HEK293 (cell line): ENCODE measurements around the gene PTGER3.

ENCODE experiments used
- CTCF ChIA-PET: fragments of 350-600 bp; formaldehyde crosslinking; extraction: SDS; loops from one replicate; lab custom pipeline; 2021; ENCODE audit warnings: antibody characterized with exemption; lab: Yijun Ruan, JAX
- POLR2A ChIA-PET: fragments of 300-600 bp; formaldehyde crosslinking; extraction: SDS; loops from one replicate; lab custom pipeline; 2020; ENCODE audit warnings: antibody characterized with exemption, inconsistent platforms; lab: Yijun Ruan, JAX
- H3K27ac ChIP-seq: fragments of 200-500 bp; sonication (Bioruptor generic); 2 replicates; pipeline ENCODE4 v1.5.1; 2014; ENCODE audit warnings: low read depth, low read length, control low read depth, inconsistent platforms; ENCODE audit errors: extremely low read depth
- H3K36me3 ChIP-seq, 2 experiments: fragments of 200-500 bp in 1 of 2; sonication (Bioruptor generic) in 1 of 2; 1 replicate in 1 of 2; 2 replicates in 1 of 2; pipeline ENCODE4 v1.5.1; 2014 to 2017; ENCODE audit warnings: inconsistent platforms in 2 of 2, low read length in 2 of 2; ENCODE audit not compliant: control insufficient read depth in 2 of 2, insufficient read depth in 1 of 2
- H3K4me1 ChIP-seq: fragments of 200-500 bp; sonication (Bioruptor generic); 2 replicates; pipeline ENCODE4 v1.5.1; 2014; ENCODE audit warnings: mild to moderate bottlenecking, low read length, inconsistent platforms; ENCODE audit not compliant: control insufficient read depth, insufficient read depth
- H3K4me3 ChIP-seq: 2 replicates; pipeline ENCODE4 v1.5.1; 2011; ENCODE audit warnings: low read depth, mild to moderate bottlenecking, control low read depth, low read length, moderate library complexity
- H3K9me3 ChIP-seq: fragments of 200-500 bp; sonication (Bioruptor generic); 2 replicates; pipeline ENCODE4 v1.5.1; 2014; ENCODE audit warnings: low read depth, low read length, inconsistent platforms; ENCODE audit not compliant: control insufficient read depth, insufficient read depth
- BCL11B ChIP-seq: fragments of 450-650 bp; formaldehyde crosslinking; IDR thresholded peaks from 2 replicates; pipeline ENCODE4 v1.5.1; 2016; ENCODE audit warnings: low read depth, missing biosample characterization, missing genetic modification characterization
- GLIS2 ChIP-seq: fragments of 450-650 bp; formaldehyde crosslinking; IDR thresholded peaks from 2 replicates; pipeline ENCODE4 v1.5.1; 2016; ENCODE audit warnings: missing biosample characterization, missing genetic modification characterization
- KLF1 ChIP-seq: fragments of 450-650 bp; formaldehyde crosslinking; IDR thresholded peaks from 2 replicates; pipeline ENCODE4 v1.5.1; 2016; ENCODE audit warnings: missing biosample characterization, missing genetic modification characterization
- KLF7 ChIP-seq: fragments of 450-650 bp; formaldehyde crosslinking; IDR thresholded peaks from 2 replicates; pipeline ENCODE4 v1.5.1; 2016; ENCODE audit warnings: missing biosample characterization, missing genetic modification characterization, borderline replicate concordance
- MEIS1 ChIP-seq: sonication (generic); formaldehyde crosslinking; IDR thresholded peaks from 2 replicates; pipeline ENCODE4 v1.8.1; 2022; ENCODE audit warnings: missing genetic modification reagents, mild to moderate bottlenecking, borderline replicate concordance
- SP2 ChIP-seq: fragments of 450-650 bp; formaldehyde crosslinking; IDR thresholded peaks from 2 replicates; pipeline ENCODE4 v1.5.1; 2016; ENCODE audit warnings: missing biosample characterization, missing genetic modification characterization
- TCF7L2 ChIP-seq: IDR thresholded peaks from 2 replicates; pipeline ENCODE4 v1.6.1; 2011; ENCODE audit warnings: low read depth, mild to moderate bottlenecking, inconsistent platforms, low read length, moderate library complexity, borderline replicate concordance
- ZFHX2 ChIP-seq: fragments of 450-650 bp; formaldehyde crosslinking; conservative IDR thresholded peaks from 2 replicates; pipeline ENCODE4 v1.5.1; 2016; ENCODE audit warnings: missing biosample characterization, missing genetic modification characterization
- ZFP3 ChIP-seq: fragments of 450-650 bp; formaldehyde crosslinking; IDR thresholded peaks from 2 replicates; pipeline ENCODE4 v1.5.1; 2016; ENCODE audit warnings: low read depth, missing biosample characterization, missing genetic modification characterization
- ZNF114 ChIP-seq: fragments of 450-650 bp; formaldehyde crosslinking; IDR thresholded peaks from 2 replicates; pipeline ENCODE4 v1.5.0; 2017; ENCODE audit warnings: missing biosample characterization, missing genetic modification characterization
- ZNF140 ChIP-seq: fragments of 450-650 bp; formaldehyde crosslinking; IDR thresholded peaks from 2 replicates; pipeline ENCODE4 v1.5.1; 2016; ENCODE audit warnings: missing biosample characterization, missing genetic modification characterization
- ZNF155 ChIP-seq: fragments of 450-650 bp; formaldehyde crosslinking; IDR thresholded peaks from 2 replicates; pipeline ENCODE4 v1.5.1; 2016; ENCODE audit warnings: missing biosample characterization, missing genetic modification characterization
- ZNF169 ChIP-seq: fragments of 450-650 bp; formaldehyde crosslinking; IDR thresholded peaks from 2 replicates; pipeline ENCODE4 v1.5.1; 2016; ENCODE audit warnings: missing biosample characterization, missing genetic modification characterization
- ZNF175 ChIP-seq: fragments of 450-650 bp; formaldehyde crosslinking; IDR thresholded peaks from 2 replicates; pipeline ENCODE4 v1.5.1; 2016; ENCODE audit warnings: missing biosample characterization, missing genetic modification characterization
- ZNF211 ChIP-seq: fragments of 450-650 bp; formaldehyde crosslinking; IDR thresholded peaks from 2 replicates; pipeline ENCODE4 v1.5.1; 2016; ENCODE audit warnings: low read depth, missing biosample characterization, missing genetic modification characterization
- ZNF274 ChIP-seq, 2 experiments: fragments of 200-500 bp in 1 of 2; fragments of 450-650 bp in 1 of 2; sonication (Bioruptor generic) in 1 of 2; formaldehyde crosslinking in 1 of 2; IDR thresholded peaks; 2 replicates each; pipeline versions ENCODE4 v1.5.1 to v1.6.1; 2014 to 2016; ENCODE audit warnings: borderline replicate concordance in 1 of 2, inconsistent platforms in 1 of 2, low read length in 1 of 2, missing biosample characterization in 1 of 2, missing genetic modification characterization in 1 of 2
- ZNF311 ChIP-seq: fragments of 450-650 bp; formaldehyde crosslinking; IDR thresholded peaks from 2 replicates; pipeline ENCODE4 v1.5.1; 2017; ENCODE audit warnings: missing biosample characterization, missing genetic modification characterization, borderline replicate concordance
- ZNF341 ChIP-seq: fragments of 450-650 bp; formaldehyde crosslinking; IDR thresholded peaks from 2 replicates; pipeline ENCODE4; 2016; ENCODE audit warnings: low read depth, missing biosample characterization, missing genetic modification characterization
- ZNF37A ChIP-seq: fragments of 450-650 bp; IDR thresholded peaks from 2 replicates; pipeline ENCODE4 v1.5.1; 2018; ENCODE audit warnings: missing biosample characterization, missing genetic modification characterization
- ZNF433 ChIP-seq: fragments of 450-650 bp; formaldehyde crosslinking; IDR thresholded peaks from 2 replicates; pipeline ENCODE4 v1.5.1; 2016; ENCODE audit warnings: missing biosample characterization, missing genetic modification characterization, low read depth
- ZNF530 ChIP-seq: fragments of 450-650 bp; formaldehyde crosslinking; IDR thresholded peaks from 2 replicates; pipeline ENCODE4 v1.5.1; 2016; ENCODE audit warnings: low read depth, missing biosample characterization, missing genetic modification characterization
- ZNF610 ChIP-seq: fragments of 450-650 bp; formaldehyde crosslinking; IDR thresholded peaks from 2 replicates; pipeline ENCODE4 v1.5.1; 2016; ENCODE audit warnings: missing biosample characterization, missing genetic modification characterization, borderline replicate concordance
- ZNF747 ChIP-seq: fragments of 450-650 bp; formaldehyde crosslinking; IDR thresholded peaks from 2 replicates; pipeline ENCODE4 v1.5.1; 2016; ENCODE audit warnings: missing biosample characterization, missing genetic modification characterization
- ZNF777 ChIP-seq: fragments of 450-650 bp; formaldehyde crosslinking; IDR thresholded peaks from 2 replicates; pipeline ENCODE4 v1.5.1; 2017; ENCODE audit warnings: missing biosample characterization, missing genetic modification characterization, borderline replicate concordance
- ZNF837 ChIP-seq: fragments of 450-650 bp; formaldehyde crosslinking; IDR thresholded peaks from 2 replicates; pipeline ENCODE4 v1.5.1; 2016; ENCODE audit warnings: missing biosample characterization, missing genetic modification characterization
- ZSCAN16 ChIP-seq: fragments of 450-650 bp; formaldehyde crosslinking; IDR thresholded peaks from 2 replicates; pipeline ENCODE4 v1.5.1; 2016; ENCODE audit warnings: missing biosample characterization, missing genetic modification characterization
- ZXDB ChIP-seq: fragments of 450-650 bp; formaldehyde crosslinking; IDR thresholded peaks from 2 replicates; pipeline ENCODE4 v1.5.1; 2016; ENCODE audit warnings: missing biosample characterization, missing genetic modification characterization
- TF ChIP-seq, protein P1 (sequence below): fragments of 450-650 bp; formaldehyde crosslinking; IDR thresholded peaks from 2 replicates; pipeline ENCODE4; 2016; ENCODE audit warnings: missing biosample characterization, missing genetic modification characterization
- TF ChIP-seq, protein P2 (sequence below): fragments of 450-650 bp; formaldehyde crosslinking; IDR thresholded peaks from 2 replicates; pipeline ENCODE4 v1.5.1; 2017; ENCODE audit warnings: missing biosample characterization, missing genetic modification characterization
- TF ChIP-seq, protein P3 (sequence below): fragments of 450-650 bp; formaldehyde crosslinking; IDR thresholded peaks from 2 replicates; pipeline ENCODE4 v1.5.1; 2016; ENCODE audit warnings: missing biosample characterization, missing genetic modification characterization
- TF ChIP-seq, protein P4 (sequence below): fragments of 450-650 bp; formaldehyde crosslinking; IDR thresholded peaks from 2 replicates; pipeline ENCODE4 v1.5.1; 2016; ENCODE audit warnings: missing biosample characterization, missing genetic modification characterization

Gene PTGER3

DNA sequence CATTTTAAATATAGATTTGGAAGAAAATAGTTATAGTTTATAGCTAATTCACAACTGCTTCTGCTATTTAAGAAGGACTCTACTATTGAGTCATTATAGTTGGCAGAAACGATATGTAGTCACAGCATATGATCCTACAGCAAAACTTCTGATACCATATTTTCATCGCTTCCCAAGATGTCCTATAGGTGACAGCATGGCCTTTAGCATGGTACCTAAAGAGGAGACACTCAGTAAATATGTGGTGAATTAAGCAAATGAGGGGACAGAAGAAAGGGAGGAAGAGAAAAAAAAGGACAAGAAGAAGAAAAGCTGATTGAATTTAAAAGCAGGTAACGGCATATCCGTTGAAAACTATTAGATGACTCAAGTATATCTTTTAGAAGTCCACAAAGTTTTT lies 77.2 kb downstream of the PTGER3 start:
- H3K36me3 ChIP-seq, result no peaks in the 10 kb centered on the region
- H3K9me3 ChIP-seq, result no peaks in the 10 kb centered on the region
- ChIA-PET POLR2A (no interaction called here), CTCF (no interaction called here)
- TF ChIP-seq ZNF530 (no peak), ZNF175 (tag by site-specific recombination) (no peak), ZXDB (no peak), ZNF747 (no peak), ZFP3 (tag by site-specific recombination) (no peak), ZNF274 (IDR thresholded peaks at IDR 0.05; ENCODE audit: low read length) (no peak), ZNF274 (tag by site-specific recombination; IDR thresholded peaks at IDR 0.05; ENCODE audit: borderline replicate concordance) (no peak), ZNF311 (tag by site-specific recombination) (no peak), ZNF341 (tag by site-specific recombination) (no peak), BCL11B (tag by site-specific recombination) (no peak), KLF1 (tag by site-specific recombination) (no peak), ZNF610 (tag by site-specific recombination) (no peak), ZNF837 (tag by site-specific recombination) (no peak)
- TF ChIP-seq, protein P1, sequence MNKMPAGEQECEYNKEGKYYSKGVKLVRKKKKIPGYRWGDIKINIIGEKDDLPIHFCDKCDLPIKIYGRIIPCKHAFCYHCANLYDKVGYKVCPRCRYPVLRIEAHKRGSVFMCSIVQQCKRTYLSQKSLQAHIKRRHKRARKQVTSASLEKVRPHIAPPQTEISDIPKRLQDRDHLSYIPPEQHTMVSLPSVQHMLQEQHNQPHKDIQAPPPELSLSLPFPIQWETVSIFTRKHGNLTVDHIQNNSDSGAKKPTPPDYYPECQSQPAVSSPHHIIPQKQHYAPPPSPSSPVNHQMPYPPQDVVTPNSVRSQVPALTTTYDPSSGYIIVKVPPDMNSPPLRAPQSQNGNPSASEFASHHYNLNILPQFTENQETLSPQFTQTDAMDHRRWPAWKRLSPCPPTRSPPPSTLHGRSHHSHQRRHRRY (tag by site-specific recombination), result no peak
- TF ChIP-seq, protein P2, sequence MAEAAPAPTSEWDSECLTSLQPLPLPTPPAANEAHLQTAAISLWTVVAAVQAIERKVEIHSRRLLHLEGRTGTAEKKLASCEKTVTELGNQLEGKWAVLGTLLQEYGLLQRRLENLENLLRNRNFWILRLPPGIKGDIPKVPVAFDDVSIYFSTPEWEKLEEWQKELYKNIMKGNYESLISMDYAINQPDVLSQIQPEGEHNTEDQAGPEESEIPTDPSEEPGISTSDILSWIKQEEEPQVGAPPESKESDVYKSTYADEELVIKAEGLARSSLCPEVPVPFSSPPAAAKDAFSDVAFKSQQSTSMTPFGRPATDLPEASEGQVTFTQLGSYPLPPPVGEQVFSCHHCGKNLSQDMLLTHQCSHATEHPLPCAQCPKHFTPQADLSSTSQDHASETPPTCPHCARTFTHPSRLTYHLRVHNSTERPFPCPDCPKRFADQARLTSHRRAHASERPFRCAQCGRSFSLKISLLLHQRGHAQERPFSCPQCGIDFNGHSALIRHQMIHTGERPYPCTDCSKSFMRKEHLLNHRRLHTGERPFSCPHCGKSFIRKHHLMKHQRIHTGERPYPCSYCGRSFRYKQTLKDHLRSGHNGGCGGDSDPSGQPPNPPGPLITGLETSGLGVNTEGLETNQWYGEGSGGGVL (tag by site-specific recombination), result no peak
- no peak overlapping the region for H3K27ac ChIP-seq
- no peak overlapping the region for H3K4me3 ChIP-seq
- no peaks in the 10 kb centered on the region for H3K4me1 ChIP-seq

DNA sequence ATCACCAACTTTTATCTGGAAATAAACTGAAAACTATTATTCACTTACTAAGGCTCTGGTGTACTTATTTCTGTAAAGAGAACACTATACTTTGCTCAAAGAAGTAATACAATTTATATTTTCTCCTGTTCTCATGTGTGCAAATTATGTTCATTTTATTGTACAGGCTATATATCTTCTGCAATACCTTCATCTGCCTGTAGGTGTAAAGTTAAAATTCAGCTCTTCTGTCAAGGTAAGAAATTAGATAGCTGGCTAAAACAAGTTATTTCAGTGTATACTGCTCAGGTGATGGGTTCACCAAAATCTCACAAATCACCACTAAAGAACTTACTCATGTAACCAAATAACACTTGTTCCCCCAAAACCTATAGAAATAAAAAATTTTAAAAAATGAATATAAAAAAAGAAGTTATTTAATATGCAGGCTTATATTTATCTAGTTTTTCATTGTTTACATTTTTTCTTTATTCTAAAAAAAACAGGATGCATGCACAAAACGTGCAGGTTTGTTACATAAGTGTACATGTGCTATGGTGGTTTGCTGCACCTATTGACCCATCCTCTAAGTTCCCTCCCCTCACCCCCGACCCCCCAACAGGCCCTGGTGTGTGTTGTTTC lies 81.5 kb downstream of the PTGER3 start:
- CTCF ChIA-PET, result interaction anchor here (0.6 to 1.4 kb wide), 6 partner anchors 27 to 1953 kb away, joined by 3 to 4 read pairs (median 3); no protein-coding TSS in a partner anchor
- TF ChIP-seq ZNF114 (tag by site-specific recombination) (no peak), ZNF777 (tag by site-specific recombination) (no peak), SP2 (tag by site-specific recombination) (no peak), ZNF37A (tag by site-specific recombination) (no peak), ZNF211 (tag by site-specific recombination) (no peak), ZNF433 (tag by site-specific recombination) (no peak), ZNF155 (tag by site-specific recombination) (no peak), MEIS1 (CRISPR knock-in tag) (no peak), ZFHX2 (tag by site-specific recombination) (no peak), TCF7L2 (no peak), ZNF140 (no peak), KLF7 (tag by site-specific recombination) (no peak), ZSCAN16 (no peak), ZNF169 (tag by site-specific recombination) (no peak), ZNF610 (tag by site-specific recombination) (no peak), GLIS2 (tag by site-specific recombination) (no peak)
- TF ChIP-seq, protein P3, sequence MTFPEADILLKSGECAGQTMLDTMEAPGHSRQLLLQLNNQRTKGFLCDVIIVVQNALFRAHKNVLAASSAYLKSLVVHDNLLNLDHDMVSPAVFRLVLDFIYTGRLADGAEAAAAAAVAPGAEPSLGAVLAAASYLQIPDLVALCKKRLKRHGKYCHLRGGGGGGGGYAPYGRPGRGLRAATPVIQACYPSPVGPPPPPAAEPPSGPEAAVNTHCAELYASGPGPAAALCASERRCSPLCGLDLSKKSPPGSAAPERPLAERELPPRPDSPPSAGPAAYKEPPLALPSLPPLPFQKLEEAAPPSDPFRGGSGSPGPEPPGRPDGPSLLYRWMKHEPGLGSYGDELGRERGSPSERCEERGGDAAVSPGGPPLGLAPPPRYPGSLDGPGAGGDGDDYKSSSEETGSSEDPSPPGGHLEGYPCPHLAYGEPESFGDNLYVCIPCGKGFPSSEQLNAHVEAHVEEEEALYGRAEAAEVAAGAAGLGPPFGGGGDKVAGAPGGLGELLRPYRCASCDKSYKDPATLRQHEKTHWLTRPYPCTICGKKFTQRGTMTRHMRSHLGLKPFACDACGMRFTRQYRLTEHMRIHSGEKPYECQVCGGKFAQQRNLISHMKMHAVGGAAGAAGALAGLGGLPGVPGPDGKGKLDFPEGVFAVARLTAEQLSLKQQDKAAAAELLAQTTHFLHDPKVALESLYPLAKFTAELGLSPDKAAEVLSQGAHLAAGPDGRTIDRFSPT (tag by site-specific recombination), result no peak
- TF ChIP-seq, protein P4, sequence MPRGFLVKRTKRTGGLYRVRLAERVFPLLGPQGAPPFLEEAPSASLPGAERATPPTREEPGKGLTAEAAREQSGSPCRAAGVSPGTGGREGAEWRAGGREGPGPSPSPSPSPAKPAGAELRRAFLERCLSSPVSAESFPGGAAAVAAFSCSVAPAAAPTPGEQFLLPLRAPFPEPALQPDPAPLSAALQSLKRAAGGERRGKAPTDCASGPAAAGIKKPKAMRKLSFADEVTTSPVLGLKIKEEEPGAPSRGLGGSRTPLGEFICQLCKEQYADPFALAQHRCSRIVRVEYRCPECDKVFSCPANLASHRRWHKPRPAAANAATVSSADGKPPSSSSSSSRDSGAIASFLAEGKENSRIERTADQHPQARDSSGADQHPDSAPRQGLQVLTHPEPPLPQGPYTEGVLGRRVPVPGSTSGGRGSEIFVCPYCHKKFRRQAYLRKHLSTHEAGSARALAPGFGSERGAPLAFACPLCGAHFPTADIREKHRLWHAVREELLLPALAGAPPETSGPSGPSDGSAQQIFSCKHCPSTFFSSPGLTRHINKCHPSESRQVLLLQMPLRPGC (tag by site-specific recombination), result no peak

More for the DNA sequence above, 81.5 kb downstream of the PTGER3 start:
- Histone ChIP-seq H3K27ac (no peak overlapping the region), H3K36me3 (no peaks in the 10 kb centered on the region), H3K4me3 (no peak overlapping the region), H3K9me3 (no peaks in the 10 kb centered on the region), H3K4me1 (no peaks in the 10 kb centered on the region)
- POLR2A ChIA-PET, result no interaction called here
